Stimulated activated CD8-positive, alpha-beta memory T cell treated with anti-CD3 and anti-CD28 coated beads, Interleukin-12 subunit alpha, Interleukin-12 subunit beta, amount 100 ng/mL, for 1 hour (primary cell): Measurements from ENCODE around the gene MED20.
A peak's percentile ranks its signal among the peaks of the same experiment; 100 is the strongest.

Experiments used
- DNase-seq: peaks from one replicate; pipeline ENCODE4 v3.0.0-alpha.2; 2020; ENCODE audit warnings: low read depth

MED20 gene

GRCh38 chr6:41940759-41941279 lies 19.9 kb upstream of the MED20 start:
- DNase-seq: peak; percentile 30

DNA sequence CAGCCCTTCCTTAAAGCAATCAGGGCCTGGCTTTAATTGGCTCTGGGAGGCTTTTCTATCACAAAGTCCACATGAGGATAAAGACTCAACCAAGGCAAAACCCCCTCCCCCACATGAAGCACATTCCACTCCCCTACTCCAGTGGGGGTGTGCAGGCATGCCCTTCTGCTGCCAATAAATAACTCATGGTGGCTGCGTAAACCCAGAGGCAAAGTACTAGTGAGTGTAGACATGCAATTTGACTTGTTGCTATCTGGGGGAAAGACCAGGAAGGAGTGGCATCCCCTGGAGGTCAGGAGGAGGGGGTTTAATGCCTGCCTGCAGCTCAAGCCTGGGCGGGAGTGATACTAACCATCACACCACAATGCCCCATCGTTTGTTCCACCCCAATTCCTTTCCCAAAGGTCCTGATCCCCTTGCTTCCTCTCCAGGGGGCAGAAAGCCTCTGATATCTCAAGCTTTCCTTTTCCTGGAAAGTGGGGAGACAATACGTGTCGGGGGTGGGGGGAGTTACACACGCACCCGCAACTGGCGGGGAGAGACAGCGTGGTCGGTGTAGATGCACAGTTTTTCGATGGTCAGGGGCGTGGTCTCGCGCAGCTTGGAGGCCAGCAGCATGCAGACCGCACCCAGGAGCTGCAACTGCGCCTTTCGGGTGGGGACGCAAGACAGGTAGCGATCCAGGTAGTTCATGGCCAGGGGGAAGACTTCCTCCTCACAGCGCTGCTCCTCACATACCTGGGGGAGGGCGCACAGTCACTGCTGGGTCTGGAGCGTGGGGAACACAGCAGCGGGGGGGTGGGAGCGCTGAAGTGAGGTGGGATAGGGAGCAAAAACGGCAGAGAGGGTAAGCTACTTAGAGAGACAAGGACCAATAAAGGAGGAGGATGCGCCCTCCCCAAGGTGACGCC lies 19.2 kb upstream of the MED20 start:
- no peak for DNase-seq

DNA sequence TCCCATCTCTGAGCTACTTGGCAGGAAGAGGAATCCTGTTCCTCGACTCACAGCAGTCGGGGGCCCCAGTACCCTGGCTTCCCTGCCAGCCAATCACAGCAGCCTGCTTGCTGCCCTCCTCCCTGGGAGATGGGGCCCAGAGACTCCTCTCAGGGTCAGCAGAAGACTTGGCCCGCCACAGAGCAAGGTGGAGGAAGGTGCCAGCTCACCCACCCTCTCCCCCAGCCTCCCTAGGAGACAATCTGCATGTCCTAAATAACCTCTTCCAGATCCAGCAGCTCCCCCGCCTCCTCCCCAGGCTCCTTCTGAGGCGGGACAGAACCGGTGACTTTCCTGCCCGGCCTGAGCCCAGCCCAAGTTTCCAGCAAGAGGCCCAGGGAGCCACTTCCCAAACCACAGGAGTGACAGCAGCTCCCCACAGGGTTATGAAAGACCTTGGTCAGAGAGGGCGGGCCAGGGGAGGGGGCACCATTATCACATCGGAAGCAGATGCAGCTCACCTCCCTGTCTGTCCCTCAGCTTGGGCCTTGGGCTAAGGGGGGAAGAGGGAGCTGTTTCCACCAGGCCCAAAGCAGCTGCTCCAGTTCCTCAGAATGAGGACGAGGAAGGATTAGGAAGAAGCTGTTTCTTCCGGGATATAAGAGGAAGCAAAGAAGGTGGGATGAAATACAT lies 18.4 kb upstream of the MED20 start:
- DNase-seq: no peak

- no peak for DNase-seq
Measured at GRCh38 chr6:41938590-41939175, 17.7 kb upstream of the MED20 start.

GRCh38 chr6:41937861-41938574 lies 17.1 kb upstream of the MED20 start:
- peak; percentile 35 for DNase-seq

DNA sequence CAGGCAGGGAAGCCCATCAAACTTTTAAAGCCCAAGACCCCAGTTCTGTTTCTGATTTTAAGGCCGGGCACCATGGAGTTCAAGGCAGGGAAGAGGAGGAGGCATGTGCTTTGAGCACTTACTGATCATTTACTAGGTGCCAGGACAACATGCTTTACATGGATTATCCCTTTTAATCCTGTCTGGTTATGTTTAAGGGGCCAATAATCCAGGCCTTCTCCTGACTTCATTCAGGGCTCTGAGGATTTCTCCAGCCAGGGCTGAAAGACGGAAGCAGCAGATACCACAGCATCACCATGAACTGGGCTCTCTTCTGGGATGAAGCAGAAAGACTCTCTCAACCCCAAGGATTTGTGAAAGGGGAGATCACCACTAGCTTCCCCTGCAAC lies 16.5 kb upstream of the MED20 start:
- DNase-seq: no peak

GRCh38 chr6:41936073-41936837 lies 15.3 kb upstream of the MED20 start:
- peak; percentile 49 for DNase-seq

- no peak for DNase-seq
Measured at GRCh38 chr6:41935685-41936072, 14.7 kb upstream of the MED20 start.

DNA sequence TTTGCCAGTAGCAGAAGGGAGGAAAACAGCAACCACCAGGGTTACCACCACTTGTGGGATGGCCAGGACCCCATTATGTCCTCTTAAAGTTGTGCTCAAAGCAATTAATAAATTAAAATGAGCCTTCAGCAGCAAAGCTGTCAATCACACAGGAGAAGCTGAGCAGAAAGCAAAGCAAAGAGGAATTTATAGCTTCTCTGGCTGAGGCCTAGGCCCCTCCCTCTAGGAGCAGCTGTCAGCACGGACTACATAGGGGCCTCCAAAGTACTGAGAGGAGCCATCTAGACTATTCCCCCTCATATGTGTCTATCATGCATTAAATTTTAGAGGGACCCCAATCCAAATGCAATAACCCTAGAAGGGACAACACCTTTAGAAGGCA lies 14.2 kb upstream of the MED20 start:
- DNase-seq: no peak

- DNase-seq: no peak
Measured at GRCh38 chr6:41934278-41935192, 13.6 kb upstream of the MED20 start.

- no peak for DNase-seq
Measured at GRCh38 chr6:41932378-41932777, 11.4 kb upstream of the MED20 start.

GRCh38 chr6:41931792-41932191 lies 10.9 kb upstream of the MED20 start:
- no peak for DNase-seq

DNA sequence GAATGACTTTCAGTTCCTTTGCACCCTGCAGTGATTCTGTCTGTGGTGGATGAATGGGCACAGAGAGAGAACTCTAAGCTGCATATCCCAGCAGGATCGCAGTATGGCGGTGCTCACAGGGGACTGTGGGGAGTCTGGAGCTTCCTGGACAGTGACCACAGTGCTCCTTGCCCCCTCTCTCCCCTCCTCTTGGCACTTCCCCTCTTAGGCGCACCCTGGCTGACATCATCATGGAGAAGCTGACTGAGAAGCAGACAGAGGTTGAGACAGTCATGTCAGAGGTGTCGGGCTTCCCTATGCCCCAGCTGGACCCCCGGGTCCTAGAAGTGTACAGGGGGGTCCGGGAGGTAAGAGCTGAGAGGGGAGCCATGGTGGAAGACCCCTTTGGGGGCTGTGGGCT lies 9.0 kb upstream of the MED20 start:
- no peak for DNase-seq

GRCh38 chr6:41927253-41927652 lies 6.3 kb upstream of the MED20 start:
- DNase-seq: no peak

- DNase-seq: no peak
Measured at GRCh38 chr6:41922154-41922553, 1.2 kb upstream of the MED20 start.

DNA sequence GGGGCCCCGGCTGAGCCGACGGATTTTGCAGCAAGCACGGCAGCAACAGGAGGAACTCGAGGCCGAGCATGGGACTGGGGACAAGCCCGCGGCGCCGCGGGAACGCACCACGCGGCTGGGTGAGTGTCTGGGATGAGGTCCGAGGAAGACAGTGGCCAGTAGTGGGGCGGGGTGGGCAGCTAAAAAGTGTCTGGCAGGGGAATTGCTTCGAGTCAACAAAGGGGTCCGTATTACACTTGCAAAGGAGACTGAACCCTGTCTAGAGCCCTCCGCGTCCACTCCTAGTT lies 716 bp upstream of the MED20 start:
- no peak for DNase-seq

DNA sequence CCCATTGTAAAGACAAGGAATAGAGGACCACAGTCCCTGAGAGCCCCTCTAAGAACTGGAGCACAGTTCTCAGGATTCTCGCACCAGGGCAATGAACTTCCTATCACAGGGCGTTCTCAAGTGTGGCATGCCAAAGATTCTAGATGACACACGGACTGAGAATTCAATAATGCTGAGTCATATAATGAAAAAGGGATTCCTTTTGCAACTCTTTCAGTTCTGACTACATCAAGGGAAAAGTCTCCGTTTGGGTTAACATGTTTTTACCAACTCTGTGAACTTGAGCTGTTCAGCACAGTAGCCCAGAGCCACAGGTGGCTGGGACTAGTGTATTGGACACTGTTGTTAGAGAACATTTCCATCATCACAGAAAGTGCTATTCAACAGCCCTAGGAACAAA lies 3.4 kb downstream of the MED20 start:
- DNase-seq: no peak

GRCh38 chr6:41914869-41915530 lies 5.9 kb downstream of the MED20 start:
- no peak for DNase-seq

- no peak for DNase-seq
Measured at GRCh38 chr6:41914343-41914742, 6.6 kb downstream of the MED20 start.

- no peak for DNase-seq
Measured at GRCh38 chr6:41909727-41910126, 11.2 kb downstream of the MED20 start.
